IPS-18c (cell line): ENCODE data around the gene TMEM187.
A peak's percentile ranks its signal among the peaks of the same experiment; 100 is the strongest.

Source experiments
- H3K4me3 ChIP-seq: 2 replicates; pipeline ENCODE4 v1.7.0; 2013; ENCODE audit warnings: low read depth, mild to moderate bottlenecking, low read length, moderate library complexity; ENCODE audit not compliant: insufficient read depth
- H3K9me3 ChIP-seq: one replicate; pipeline ENCODE4 v1.6.1; 2013; ENCODE audit warnings: mild to moderate bottlenecking, low read length, moderate library complexity; ENCODE audit not compliant: control insufficient read depth, insufficient read depth

TMEM187 gene

GRCh38 chrX:153932220-153932915 is 40.2 kb upstream of the TMEM187 start:
- Histone ChIP-seq H3K9me3 (peaks cover 6% of the 10 kb centered on the region), H3K4me3 (no peak overlapping the region; the same call in 1 of the 2 replicates)

- Histone ChIP-seq H3K4me3 (peak overlapping the region; percentile 63), H3K9me3 (peaks cover 9% of the 10 kb centered on the region)
These were observed 38.8 kb upstream of the TMEM187 start for GRCh38 chrX:153933748-153934147.

GRCh38 chrX:153934148-153934761 is 38.3 kb upstream of the TMEM187 start:
- peak overlapping the region; percentile 63 for H3K4me3 ChIP-seq
- H3K9me3 ChIP-seq = peaks cover 9% of the 10 kb centered on the region

- peaks cover 9% of the 10 kb centered on the region for H3K9me3 ChIP-seq
- peak within 1 kb of the TSS; percentile 63 for H3K4me3 ChIP-seq
These were observed 37.7 kb upstream of the TMEM187 start, which contains the start of gene NAA10 for GRCh38 chrX:153934762-153935325. NAA10 (minus strand) TSS chrX:153935037; CDS start chrX:153934904, 133 bp downstream.

GRCh38 chrX:153935326-153935851 is 37.2 kb upstream of the TMEM187 start:
- peak overlapping the region; percentile 4; the same call in 1 of the 2 replicates for H3K4me3 ChIP-seq
- peaks cover 9% of the 10 kb centered on the region for H3K9me3 ChIP-seq

- no peak overlapping the region for H3K4me3 ChIP-seq
- H3K9me3 ChIP-seq = peaks cover 7% of the 10 kb centered on the region
These were observed 35.5 kb upstream of the TMEM187 start for GRCh38 chrX:153937056-153937455.

- H3K9me3 ChIP-seq = peaks cover 3% of the 10 kb centered on the region
- no peak overlapping the region for H3K4me3 ChIP-seq
These were observed 34.2 kb upstream of the TMEM187 start for GRCh38 chrX:153938226-153938786.

GRCh38 chrX:153939573-153939972 is 33.0 kb upstream of the TMEM187 start:
- H3K9me3 ChIP-seq = peaks cover 3% of the 10 kb centered on the region
- H3K4me3 ChIP-seq = no peak overlapping the region

- H3K4me3 ChIP-seq = no peak overlapping the region
- peaks cover 5% of the 10 kb centered on the region for H3K9me3 ChIP-seq
These were observed 31.0 kb upstream of the TMEM187 start for GRCh38 chrX:153941336-153942252.

- peaks cover 2% of the 10 kb centered on the region for H3K9me3 ChIP-seq
These were observed 28.3 kb upstream of the TMEM187 start, which contains the start of gene RENBP for GRCh38 chrX:153944140-153944799. RENBP (minus strand) TSS chrX:153944643; CDS start chrX:153944610, 33 bp downstream.

GRCh38 chrX:153944800-153945150 is 27.8 kb upstream of the TMEM187 start:
- Histone ChIP-seq H3K9me3 (peaks cover 2% of the 10 kb centered on the region), H3K4me3 (peak overlapping the region; percentile 28; the same call in 1 of the 2 replicates)

More at GRCh38 chrX:153944140-153944799, 28.3 kb upstream of the TMEM187 start, which contains the start of gene RENBP:
- peak within 1 kb of the TSS; percentile 28; the same call in 1 of the 2 replicates for H3K4me3 ChIP-seq

GRCh38 chrX:153945956-153946943 is 26.3 kb upstream of the TMEM187 start:
- Histone ChIP-seq H3K9me3 (peaks cover 2% of the 10 kb centered on the region), H3K4me3 (no peak overlapping the region)

- Histone ChIP-seq H3K9me3 (peaks cover 2% of the 10 kb centered on the region), H3K4me3 (no peak overlapping the region)
These were observed 25.4 kb upstream of the TMEM187 start for GRCh38 chrX:153947009-153947769.

- Histone ChIP-seq H3K4me3 (no peak overlapping the region), H3K9me3 (peaks cover 2% of the 10 kb centered on the region)
These were observed 24.5 kb upstream of the TMEM187 start for GRCh38 chrX:153948002-153948466.
